ENCODE measurements around the gene MAB21L4. TPM values are rescaled to one million over a fixed set of nuclear protein-coding genes. Genes with fewer than 3 reads are reported as not detected.

Gene MAB21L4
- total and polyA plus RNA-seq, 2 experiments from 2014 or later = not detected

- Histone ChIP-seq H3K4me3 (no peak within 1 kb of the TSS), H3K9me2 (ENCODE audit: insufficient read depth) (no peaks in the 10 kb centered on the region), H3K79me2 (ENCODE audit: insufficient read depth) (no peaks in the 10 kb centered on the region), H3K4me2 (ENCODE audit: unreplicated experiment) (no peak within 1 kb of the TSS), H3K36me3 (ENCODE audit: low read depth) (no peaks in the 10 kb centered on the region), H3K27me3 (replicated peaks; ENCODE audit: insufficient read depth) (no peaks in the 10 kb centered on the region), H2AFZ (no peak within 1 kb of the TSS), H3K4me1 (ENCODE audit: insufficient read depth) (peaks cover 2% of the 10 kb centered on the region; the same call in 1 of the 2 replicates), H3K9ac (no peak within 1 kb of the TSS), H3K9me3 (ENCODE audit: low read depth) (no peaks in the 10 kb centered on the region), H4K20me1 (ENCODE audit: insufficient read depth) (no peaks in the 10 kb centered on the region), H3F3A (ENCODE audit: insufficient read depth) (peaks cover 7% of the 10 kb centered on the region; the same call in 1 of the 2 replicates), H3K27ac (no peak within 1 kb of the TSS)
- no peak for TF ChIP-seq EZH2phosphoT487 (IDR thresholded peaks at IDR 0.05; ENCODE audit: insufficient read depth, low read depth)
- TF ChIP-seq EZH2 (IDR thresholded peaks at IDR 0.05; ENCODE audit: insufficient read depth, poor library complexity, severe bottlenecking) = no peak
- in situ Hi-C loops (cut with MboI) = no loop called here
- WGBS, 2 experiments (ENCODE audit: low coverage in 1 of 2, low lambda C conversion rate in 2 of 2, missing lambda C conversion rate in 2 of 2) = 38 to 40% methylated on average over 21 to 22 of the region's 23 CpGs
- no peak for DNase-seq
These were observed 10.4 kb upstream of the MAB21L4 start, which contains the start of gene CROCC2 for GRCh38 chr2:240906141-240906910. Gene CROCC2 (plus strand): TSS chr2:240906336. CDS start chr2:240906514, 178 bp downstream.

GRCh38 chr2:240905176-240905781 is 9.3 kb upstream of the MAB21L4 start:
- no peak for DNase-seq
- no peaks in the 10 kb centered on the region for H3K36me3 ChIP-seq (ENCODE audit: low read depth)
- H3K4me2 ChIP-seq (ENCODE audit: unreplicated experiment) = no peak overlapping the region
- TF ChIP-seq EZH2phosphoT487 (IDR thresholded peaks at IDR 0.05; ENCODE audit: insufficient read depth, low read depth) (no peak), EZH2 (IDR thresholded peaks at IDR 0.05; ENCODE audit: insufficient read depth, poor library complexity, severe bottlenecking) (no peak)
- H3K4me3 ChIP-seq = no peak overlapping the region
- 62% methylated on average over 12 to 13 of the region's 13 CpGs for WGBS, 2 experiments (ENCODE audit: low coverage in 1 of 2, low lambda C conversion rate in 2 of 2, missing lambda C conversion rate in 2 of 2)
- H3K9me2 ChIP-seq (ENCODE audit: insufficient read depth) = no peaks in the 10 kb centered on the region
- no peaks in the 10 kb centered on the region for H3K9me3 ChIP-seq (ENCODE audit: low read depth)
- H3K79me2 ChIP-seq (ENCODE audit: insufficient read depth) = no peaks in the 10 kb centered on the region
- no peaks in the 10 kb centered on the region for H3K27me3 ChIP-seq (replicated peaks; ENCODE audit: insufficient read depth)
- in situ Hi-C loops (cut with MboI) = no loop called here
- H3K9ac ChIP-seq = no peak overlapping the region
- no peaks in the 10 kb centered on the region for H4K20me1 ChIP-seq (ENCODE audit: insufficient read depth)
- H3K27ac ChIP-seq = no peak overlapping the region
- H3F3A ChIP-seq (ENCODE audit: insufficient read depth) = 0 out of 2 replicates have a peak, but pooled peaks cover under 1% of the 10 kb centered on the region
- no peaks in the 10 kb centered on the region for H3K4me1 ChIP-seq (ENCODE audit: insufficient read depth)
- H2AFZ ChIP-seq = no peak overlapping the region

GRCh38 chr2:240904216-240905175 is 8.5 kb upstream of the MAB21L4 start:
- Histone ChIP-seq H3K4me2 (ENCODE audit: unreplicated experiment) (no peak overlapping the region), H3K27ac (no peak overlapping the region), H3K79me2 (ENCODE audit: insufficient read depth) (no peaks in the 10 kb centered on the region), H3K9me3 (ENCODE audit: low read depth) (no peaks in the 10 kb centered on the region), H2AFZ (no peak overlapping the region), H3K27me3 (replicated peaks; ENCODE audit: insufficient read depth) (no peaks in the 10 kb centered on the region), H4K20me1 (ENCODE audit: insufficient read depth) (no peaks in the 10 kb centered on the region), H3F3A (ENCODE audit: insufficient read depth) (no peaks in the 10 kb centered on the region), H3K9ac (no peak overlapping the region), H3K4me3 (no peak overlapping the region), H3K9me2 (ENCODE audit: insufficient read depth) (no peaks in the 10 kb centered on the region), H3K4me1 (ENCODE audit: insufficient read depth) (no peaks in the 10 kb centered on the region), H3K36me3 (ENCODE audit: low read depth) (no peaks in the 10 kb centered on the region)
- TF ChIP-seq EZH2phosphoT487 (IDR thresholded peaks at IDR 0.05; ENCODE audit: insufficient read depth, low read depth) = no peak
- TF ChIP-seq EZH2 (IDR thresholded peaks at IDR 0.05; ENCODE audit: insufficient read depth, poor library complexity, severe bottlenecking) = no peak
- in situ Hi-C loops (cut with MboI) = no loop called here
- 87 to 88% methylated on average over 18 to 19 of the region's 19 CpGs for WGBS, 2 experiments (ENCODE audit: low coverage in 1 of 2, low lambda C conversion rate in 2 of 2, missing lambda C conversion rate in 2 of 2)
- DNase-seq = no peak
